ENCODE measurements around the gene TTLL5.

DNA sequence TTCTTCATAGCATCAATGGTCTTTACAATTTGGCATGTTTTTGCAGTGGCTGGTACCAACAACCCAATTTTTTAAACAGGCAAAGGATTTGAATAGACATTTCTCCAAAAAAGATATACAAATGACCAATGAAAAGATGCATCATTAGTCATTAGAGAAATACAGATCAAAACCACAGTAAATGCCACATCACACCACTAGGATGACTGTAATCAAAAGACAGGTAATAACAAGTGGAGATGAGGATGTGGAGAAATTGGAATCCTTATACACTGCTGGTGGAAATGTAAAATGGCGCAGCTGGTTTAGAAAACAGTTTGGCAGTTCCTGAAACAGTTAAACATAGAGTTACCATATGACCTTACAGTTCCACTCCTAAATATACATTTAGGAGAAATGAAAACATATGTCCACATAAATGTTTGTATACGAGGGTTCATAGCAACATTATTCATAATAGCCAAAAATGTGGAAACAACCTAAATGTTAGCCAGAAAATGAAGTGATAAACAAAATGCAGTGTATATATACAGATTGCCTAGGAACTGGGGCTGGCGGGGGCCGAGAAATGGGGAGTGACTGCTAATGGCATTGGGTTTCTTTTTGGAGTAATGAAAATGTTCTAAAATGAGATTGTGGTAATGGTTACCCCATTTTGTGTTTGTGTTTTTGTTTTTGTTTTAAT lies 265.5 kb downstream of the TTLL5 start:
- TF ChIP-seq NFIC (IDR thresholded peaks at IDR 0.05) (no peak), CEBPB (IDR thresholded peaks at IDR 0.05) (no peak), TAF1 (IDR thresholded peaks at IDR 0.05; ENCODE audit: low read depth) (no peak), FOXM1 (IDR thresholded peaks at IDR 0.05; ENCODE audit: borderline replicate concordance, low read depth) (no peak), YY1 (IDR thresholded peaks at IDR 0.05; ENCODE audit: low read depth) (no peak), RAD21 (IDR thresholded peaks at IDR 0.05; ENCODE audit: low read depth) (no peak)
- TF ChIP-seq, protein P1, sequence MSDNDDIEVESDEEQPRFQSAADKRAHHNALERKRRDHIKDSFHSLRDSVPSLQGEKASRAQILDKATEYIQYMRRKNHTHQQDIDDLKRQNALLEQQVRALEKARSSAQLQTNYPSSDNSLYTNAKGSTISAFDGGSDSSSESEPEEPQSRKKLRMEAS (IDR thresholded peaks at IDR 0.05): no peak
